Measurements from ENCODE around the gene LRRC32.

LRRC32 gene

DNA sequence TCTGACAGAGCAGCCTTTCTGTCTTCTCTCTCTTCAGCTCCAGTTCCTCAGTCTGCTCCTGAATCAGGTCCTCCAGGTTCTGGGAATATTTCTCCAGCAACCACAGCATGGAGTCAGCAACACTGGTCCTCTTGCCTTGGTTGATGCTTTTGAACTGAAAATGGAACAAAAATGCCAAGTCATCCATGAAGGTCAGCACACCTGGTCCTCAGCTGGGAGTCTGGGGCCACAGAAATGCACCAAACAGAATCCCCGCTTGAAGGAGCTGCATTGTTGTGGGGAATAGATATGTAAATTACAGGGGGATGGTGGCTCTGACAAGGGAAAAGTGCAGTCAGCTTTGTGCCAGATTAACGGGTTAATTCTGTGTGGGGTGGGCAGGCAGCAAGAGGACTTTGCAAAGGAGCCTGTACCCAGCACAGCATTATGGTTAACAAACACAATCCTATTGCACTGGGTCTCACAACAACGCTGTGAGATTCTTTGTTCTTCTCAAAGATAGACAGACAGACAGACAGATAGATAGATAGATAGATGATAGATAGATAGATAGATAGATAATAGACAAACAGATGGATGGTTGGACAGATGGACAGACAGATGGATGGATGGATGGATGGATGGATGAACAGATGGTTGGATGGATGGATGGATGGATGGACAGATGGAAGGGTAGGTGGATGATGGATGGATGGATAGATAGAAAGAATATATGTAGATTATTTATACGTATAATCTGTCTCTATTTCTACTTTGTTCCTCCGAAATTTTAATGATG is 33.8 kb upstream of the LRRC32 start:
- TF ChIP-seq, protein P1, sequence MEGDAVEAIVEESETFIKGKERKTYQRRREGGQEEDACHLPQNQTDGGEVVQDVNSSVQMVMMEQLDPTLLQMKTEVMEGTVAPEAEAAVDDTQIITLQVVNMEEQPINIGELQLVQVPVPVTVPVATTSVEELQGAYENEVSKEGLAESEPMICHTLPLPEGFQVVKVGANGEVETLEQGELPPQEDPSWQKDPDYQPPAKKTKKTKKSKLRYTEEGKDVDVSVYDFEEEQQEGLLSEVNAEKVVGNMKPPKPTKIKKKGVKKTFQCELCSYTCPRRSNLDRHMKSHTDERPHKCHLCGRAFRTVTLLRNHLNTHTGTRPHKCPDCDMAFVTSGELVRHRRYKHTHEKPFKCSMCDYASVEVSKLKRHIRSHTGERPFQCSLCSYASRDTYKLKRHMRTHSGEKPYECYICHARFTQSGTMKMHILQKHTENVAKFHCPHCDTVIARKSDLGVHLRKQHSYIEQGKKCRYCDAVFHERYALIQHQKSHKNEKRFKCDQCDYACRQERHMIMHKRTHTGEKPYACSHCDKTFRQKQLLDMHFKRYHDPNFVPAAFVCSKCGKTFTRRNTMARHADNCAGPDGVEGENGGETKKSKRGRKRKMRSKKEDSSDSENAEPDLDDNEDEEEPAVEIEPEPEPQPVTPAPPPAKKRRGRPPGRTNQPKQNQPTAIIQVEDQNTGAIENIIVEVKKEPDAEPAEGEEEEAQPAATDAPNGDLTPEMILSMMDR (IDR thresholded peaks at IDR 0.05), result no peak

DNA sequence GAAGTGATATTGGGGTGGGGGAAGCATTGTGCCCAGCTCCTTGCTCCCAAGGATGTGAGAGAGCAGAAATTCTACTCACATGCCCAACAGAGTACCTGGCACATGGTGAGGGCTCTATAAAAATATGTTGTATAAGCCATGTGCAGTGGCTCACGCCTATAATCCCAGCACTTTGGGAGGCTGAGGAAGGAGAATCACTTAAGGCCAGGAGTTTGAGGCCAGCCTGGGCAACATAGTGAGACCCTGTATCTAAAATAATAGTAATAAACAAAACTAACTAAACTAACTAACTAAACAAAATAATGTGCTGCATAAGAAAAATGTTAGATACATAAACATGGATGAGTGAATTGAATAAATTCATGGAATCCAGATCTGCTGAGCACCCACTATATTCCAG is 33.2 kb upstream of the LRRC32 start:
- TF ChIP-seq, protein P1 (IDR thresholded peaks at IDR 0.05), result no peak

DNA sequence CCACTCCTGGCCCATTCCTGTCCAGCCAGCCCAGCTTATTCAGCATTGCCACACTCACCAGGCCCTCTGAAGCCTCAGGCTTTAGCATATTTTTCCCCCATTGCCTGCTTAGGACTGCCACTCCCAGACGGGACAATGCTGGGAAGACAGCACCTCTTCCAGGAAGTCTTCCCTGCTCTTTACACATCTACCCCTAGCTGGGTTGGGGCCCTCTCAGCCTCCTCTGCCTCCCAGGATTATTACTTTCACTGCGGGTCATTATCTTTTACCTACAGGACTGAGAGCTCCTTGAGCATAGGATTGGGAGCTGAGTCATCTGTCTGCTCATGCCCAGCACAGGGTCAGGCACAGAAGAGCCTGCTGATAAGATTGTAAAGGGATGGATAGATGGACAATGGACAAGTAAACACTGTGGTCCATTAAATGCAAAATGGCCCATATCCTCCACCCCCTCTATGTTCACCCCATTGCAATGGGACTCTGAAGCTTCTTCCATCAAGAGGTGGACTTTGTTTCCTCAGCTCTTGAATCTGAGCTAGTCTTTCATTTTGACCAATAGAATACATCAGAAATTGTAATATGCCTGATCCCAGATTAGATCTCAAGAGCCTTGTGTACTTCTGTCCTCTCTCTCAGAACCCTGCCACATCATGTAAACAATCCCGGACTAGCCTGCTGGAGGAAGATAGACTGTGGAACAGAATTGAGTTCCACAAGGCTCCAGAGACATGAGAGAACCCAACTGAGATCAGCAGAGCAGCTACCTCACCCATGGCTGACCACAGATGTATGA is 32.0 kb upstream of the LRRC32 start:
- TF ChIP-seq, protein P1 (IDR thresholded peaks at IDR 0.05), result no peak

DNA sequence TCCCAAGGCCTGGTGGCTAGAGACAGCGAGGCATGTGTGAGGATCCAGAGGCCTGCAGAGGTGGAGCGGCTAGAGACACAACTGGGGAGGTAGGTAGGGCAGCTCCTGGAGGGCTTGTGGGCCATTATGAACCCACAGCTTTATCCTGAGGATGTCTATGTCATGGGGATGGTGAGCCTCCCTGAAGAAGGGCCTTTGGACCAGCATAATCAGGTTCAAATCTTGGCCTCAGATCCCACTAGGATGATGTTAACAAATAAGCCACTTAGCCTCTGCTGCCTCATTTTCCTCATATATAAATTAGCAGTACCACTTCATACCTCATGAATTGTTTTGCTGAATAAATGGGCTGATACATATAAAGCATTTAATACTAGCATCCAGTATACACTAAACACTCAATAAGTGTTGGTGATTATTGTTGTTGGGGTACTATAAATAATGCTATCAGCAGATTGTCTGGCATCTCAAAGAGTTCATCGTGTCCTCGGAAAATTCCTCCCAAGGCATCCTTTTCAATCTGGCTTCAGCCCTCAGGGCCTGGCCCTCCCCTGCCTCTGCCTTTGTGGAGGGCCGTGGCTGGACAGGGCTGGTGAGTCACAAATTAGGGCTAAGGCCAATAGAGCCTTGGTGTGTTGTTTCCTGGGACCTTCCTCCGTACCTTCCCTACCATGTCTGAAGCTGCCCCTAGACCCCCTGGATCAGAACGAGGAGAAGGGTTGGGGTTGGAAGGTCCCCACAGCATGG is 30.9 kb upstream of the LRRC32 start:
- TF ChIP-seq, protein P1 (IDR thresholded peaks at IDR 0.05), result no peak

DNA sequence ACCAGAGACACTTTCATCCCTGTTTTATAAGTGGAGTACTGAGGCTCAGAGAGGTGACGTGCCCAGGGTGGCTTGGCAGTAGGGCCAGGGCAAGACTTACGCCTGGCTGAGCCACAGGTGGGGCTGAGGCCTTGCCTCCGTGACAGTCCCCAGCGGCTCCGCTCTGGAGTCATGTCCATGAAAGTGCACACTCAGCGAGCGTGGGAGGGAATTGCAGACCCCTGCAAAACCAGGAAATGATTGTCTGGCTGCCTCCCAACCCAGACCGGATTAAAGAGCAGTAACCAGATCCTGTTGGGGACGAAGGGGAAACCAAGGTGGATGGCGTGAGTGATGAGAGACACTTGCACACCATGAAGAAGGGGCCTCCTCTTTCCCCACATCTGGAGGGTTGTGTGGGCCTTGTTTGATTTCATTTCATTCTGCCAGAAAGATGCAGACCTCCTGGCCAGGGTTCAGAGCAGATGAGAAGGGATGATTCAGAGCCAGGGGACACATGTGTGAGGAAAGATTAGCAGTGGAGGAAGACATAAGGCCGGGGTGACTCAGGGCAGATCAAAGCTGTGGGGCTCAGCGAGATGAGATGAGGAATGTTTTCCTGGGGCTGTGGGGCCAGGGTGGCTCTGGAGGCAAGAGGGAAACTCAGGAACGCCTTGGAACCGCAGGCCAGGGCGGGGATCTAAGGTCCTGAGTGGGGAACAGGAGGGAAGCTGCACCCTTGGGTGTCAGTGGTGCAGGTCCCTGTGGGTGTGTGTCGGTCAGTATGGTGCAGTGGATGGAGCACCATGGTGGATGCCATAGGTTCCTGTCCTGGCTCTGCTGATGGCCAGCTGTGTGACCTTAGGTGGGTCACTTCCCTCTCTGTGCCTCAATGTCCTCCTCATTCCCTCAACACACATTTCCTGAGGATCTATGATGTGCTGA is 29.9 kb upstream of the LRRC32 start:
- TF ChIP-seq, protein P1 (IDR thresholded peaks at IDR 0.05), result no peak

DNA sequence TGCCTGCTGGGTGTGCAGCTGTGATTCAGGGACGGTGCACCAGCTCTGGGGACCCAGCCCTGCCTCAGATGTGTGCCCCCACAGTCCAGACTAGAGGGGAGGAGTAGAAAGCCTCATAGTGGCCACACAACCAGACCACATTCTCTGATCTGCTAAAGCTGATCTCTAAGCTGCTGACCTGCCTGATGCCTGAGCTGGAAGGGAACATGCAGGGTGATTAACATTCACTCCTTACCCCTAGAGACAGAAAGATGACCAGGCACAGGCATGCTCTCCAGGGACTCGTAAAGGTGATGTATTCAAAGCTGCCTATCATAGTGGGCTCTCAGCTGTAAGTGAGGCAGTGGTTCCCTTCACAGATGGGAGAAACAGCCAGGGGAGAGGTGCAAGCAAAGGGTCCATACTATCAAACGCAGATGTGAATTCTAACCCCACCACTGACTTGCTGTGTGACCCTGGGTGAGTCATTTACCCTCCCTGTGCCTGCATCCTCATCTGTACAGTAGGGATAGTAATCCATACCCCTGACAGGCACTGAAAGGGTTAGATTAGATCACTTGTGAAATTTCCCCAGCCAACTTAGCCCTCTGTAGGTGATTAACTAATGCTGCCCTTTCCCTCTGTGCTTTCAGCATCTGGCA is 29.0 kb upstream of the LRRC32 start:
- TF ChIP-seq, protein P1 (IDR thresholded peaks at IDR 0.05), result no peak

Measured in LNCAP (cell line).